HUES64 (cell line): ENCODE results near the gene COL23A1.

Experiments used
- H3K27ac ChIP-seq: 2 replicates; pipeline ENCODE4 v1.7.0; 2013; ENCODE audit warnings: low read depth, low read length, inconsistent platforms
- H3K27me3 ChIP-seq: 2 replicates; pipeline ENCODE4 v1.6.1; 2013; ENCODE audit warnings: mild to moderate bottlenecking, low read length; ENCODE audit not compliant: insufficient read depth
- H3K36me3 ChIP-seq: 2 replicates; pipeline ENCODE4 v1.6.1; 2013; ENCODE audit warnings: mild to moderate bottlenecking, low read length; ENCODE audit not compliant: insufficient read depth
- H3K4me1 ChIP-seq: 2 replicates; pipeline ENCODE4 v1.6.1; 2013; ENCODE audit warnings: mild to moderate bottlenecking, low read length, moderate library complexity; ENCODE audit not compliant: insufficient read depth
- H3K4me3 ChIP-seq: 2 replicates; pipeline ENCODE4 v1.5.1; 2013; ENCODE audit warnings: mild to moderate bottlenecking, low read length, moderate library complexity
- H3K9ac ChIP-seq: 2 replicates; pipeline ENCODE4 v1.6.1; 2013; ENCODE audit warnings: mild to moderate bottlenecking, low read depth, low read length
- H3K9me3 ChIP-seq: 2 replicates; pipeline ENCODE4 v1.6.1; 2013; ENCODE audit warnings: low read depth, low read length; ENCODE audit not compliant: insufficient read depth
- WGBS: fragments of 150-250, 120-280 bp; methylation state at CpG from one replicate; pipeline ENCODE4 v1.1.7; 2013; ENCODE audit warnings: missing lambda C conversion rate; 5-methylcytosine and 5-hydroxymethylcytosine counted together

COL23A1 gene

DNA sequence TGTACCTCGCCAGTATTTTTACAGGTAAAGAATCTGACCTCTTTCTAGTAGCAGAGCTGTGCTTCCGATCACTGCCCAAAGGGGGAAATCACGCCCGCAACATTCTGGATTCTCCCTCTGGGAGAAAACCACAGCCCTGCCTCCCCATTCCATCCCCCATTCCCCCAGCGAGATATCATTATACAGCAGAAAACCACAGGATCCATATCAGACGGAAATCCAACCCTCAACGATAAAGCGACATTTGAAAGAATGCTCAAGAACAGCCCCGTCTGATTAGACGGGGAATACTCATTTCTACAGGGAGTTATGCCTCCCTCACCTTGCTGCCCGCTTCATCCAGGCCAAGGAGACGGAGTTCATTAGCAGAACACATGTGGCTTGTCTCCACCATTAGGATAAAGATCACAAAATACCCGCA, 172.8 kb downstream of the COL23A1 start:
- 0 out of 2 replicates have a peak overlapping the region, but pooled peaks have one; percentile 2 for H3K27ac ChIP-seq
- H3K27me3 ChIP-seq: no peaks in the 10 kb centered on the region
- H3K36me3 ChIP-seq: no peaks in the 10 kb centered on the region
- WGBS: 84% methylated on average over 13 of the region's 13 CpGs
- H3K9me3 ChIP-seq: no peaks in the 10 kb centered on the region
- no peak overlapping the region for H3K4me3 ChIP-seq
- H3K9ac ChIP-seq: no peak overlapping the region
- peaks cover 39% of the 10 kb centered on the region for H3K4me1 ChIP-seq

DNA sequence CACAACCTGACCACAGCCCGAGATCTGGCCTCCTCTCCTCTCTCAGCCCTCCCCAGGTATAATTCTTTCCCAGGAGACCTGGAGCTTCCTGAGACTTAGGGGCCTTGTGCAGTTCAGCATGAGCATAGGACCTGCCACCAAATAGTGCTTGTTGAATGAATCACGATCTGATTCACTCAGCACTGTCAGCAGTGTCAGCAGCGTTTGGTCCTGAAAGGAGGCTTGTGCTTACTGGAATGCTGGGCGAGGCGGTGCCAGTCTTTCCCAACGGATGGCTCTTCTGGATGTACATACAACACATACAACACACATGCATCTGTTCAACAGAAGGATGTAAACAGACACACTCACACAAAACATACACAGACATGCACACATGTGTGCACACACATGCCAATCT, 173.3 kb downstream of the COL23A1 start:
- no peak overlapping the region for H3K9ac ChIP-seq
- no peak overlapping the region for H3K27ac ChIP-seq
- H3K9me3 ChIP-seq: no peaks in the 10 kb centered on the region
- H3K36me3 ChIP-seq: no peaks in the 10 kb centered on the region
- no peaks in the 10 kb centered on the region for H3K27me3 ChIP-seq
- no peak overlapping the region for H3K4me3 ChIP-seq
- 90% methylated on average over 6 of the region's 6 CpGs for WGBS
- H3K4me1 ChIP-seq: peaks cover 35% of the 10 kb centered on the region

GRCh38 chr5:178416206-178416882, 173.8 kb downstream of the COL23A1 start:
- 93% methylated on average over 12 of the region's 12 CpGs for WGBS
- H3K9ac ChIP-seq: no peak overlapping the region
- H3K36me3 ChIP-seq: no peaks in the 10 kb centered on the region
- H3K4me1 ChIP-seq: peaks cover 29% of the 10 kb centered on the region
- H3K4me3 ChIP-seq: no peak overlapping the region
- no peaks in the 10 kb centered on the region for H3K9me3 ChIP-seq
- H3K27ac ChIP-seq: no peak overlapping the region
- H3K27me3 ChIP-seq: no peaks in the 10 kb centered on the region

GRCh38 chr5:178415353-178415752, 174.8 kb downstream of the COL23A1 start:
- H3K4me1 ChIP-seq: peaks cover 22% of the 10 kb centered on the region
- H3K27ac ChIP-seq: no peak overlapping the region
- H3K9me3 ChIP-seq: no peaks in the 10 kb centered on the region
- no peak overlapping the region for H3K9ac ChIP-seq
- no peak overlapping the region for H3K4me3 ChIP-seq
- 87% methylated on average over 17 of the region's 17 CpGs for WGBS
- H3K27me3 ChIP-seq: no peaks in the 10 kb centered on the region
- H3K36me3 ChIP-seq: no peaks in the 10 kb centered on the region

GRCh38 chr5:178413988-178414387, 176.2 kb downstream of the COL23A1 start:
- H3K36me3 ChIP-seq: no peaks in the 10 kb centered on the region
- no peak overlapping the region for H3K4me3 ChIP-seq
- no peak overlapping the region for H3K27ac ChIP-seq
- no peak overlapping the region for H3K9ac ChIP-seq
- H3K9me3 ChIP-seq: no peaks in the 10 kb centered on the region
- WGBS: 69% methylated on average over 4 of the region's 4 CpGs
- peaks cover 10% of the 10 kb centered on the region; the same call in 1 of the 2 replicates for H3K4me1 ChIP-seq
- H3K27me3 ChIP-seq: no peaks in the 10 kb centered on the region

DNA sequence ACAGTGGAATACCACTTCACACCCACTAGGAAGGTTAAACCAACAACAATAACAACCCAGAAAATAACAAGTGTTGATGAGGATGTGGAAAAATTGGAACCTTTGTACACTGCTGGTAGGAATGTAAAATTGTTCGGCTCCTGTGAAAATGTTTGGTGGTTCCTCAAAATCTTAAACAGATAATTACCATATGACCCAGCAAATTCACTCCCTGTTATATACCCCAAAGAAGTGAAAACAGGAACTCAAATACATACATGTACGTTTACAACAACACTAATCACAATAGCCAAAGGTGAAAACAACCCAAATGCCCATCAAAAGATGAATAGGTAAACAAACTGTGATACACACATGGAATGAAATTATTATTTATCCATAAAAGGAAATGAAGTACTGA, 179.1 kb downstream of the COL23A1 start:
- 92% methylated on average over 1 of the region's 2 CpGs for WGBS
- 0 out of 2 replicates have a peak, but pooled peaks cover 3% of the 10 kb centered on the region for H3K4me1 ChIP-seq
- H3K9ac ChIP-seq: no peak overlapping the region
- H3K4me3 ChIP-seq: no peak overlapping the region
- H3K27me3 ChIP-seq: no peaks in the 10 kb centered on the region
- no peaks in the 10 kb centered on the region for H3K36me3 ChIP-seq
- no peak overlapping the region for H3K27ac ChIP-seq
- H3K9me3 ChIP-seq: no peaks in the 10 kb centered on the region

- WGBS: 88% methylated on average over 2 of the region's 2 CpGs
- Histone ChIP-seq H3K36me3 (no peaks in the 10 kb centered on the region), H3K4me1 (no peaks in the 10 kb centered on the region), H3K9me3 (no peaks in the 10 kb centered on the region), H3K27me3 (no peaks in the 10 kb centered on the region), H3K4me3 (no peak overlapping the region), H3K27ac (no peak overlapping the region), H3K9ac (no peak overlapping the region)
These were observed 182.5 kb downstream of the COL23A1 start for GRCh38 chr5:178407646-178408045.

DNA sequence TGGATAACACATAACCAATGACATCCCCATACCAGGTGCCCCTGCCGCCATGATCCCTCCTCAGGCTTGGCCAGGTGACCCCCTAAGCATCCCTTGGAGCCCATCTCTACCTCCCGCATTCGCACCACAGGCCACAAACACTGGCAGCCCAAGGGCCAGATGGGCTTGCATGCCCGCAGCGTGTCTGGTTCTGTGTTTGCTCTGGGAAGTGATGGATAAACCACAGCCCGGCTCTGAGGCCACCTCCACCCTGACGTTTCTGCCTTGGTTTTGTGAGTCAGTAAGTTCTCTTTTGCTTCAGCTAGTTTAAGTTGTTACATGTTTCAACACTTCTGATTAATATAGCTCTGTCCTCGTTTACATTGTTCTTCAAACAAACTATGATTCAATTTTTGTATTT, 185.2 kb downstream of the COL23A1 start:
- Histone ChIP-seq H3K4me3 (no peak overlapping the region), H3K27me3 (no peaks in the 10 kb centered on the region), H3K4me1 (no peaks in the 10 kb centered on the region), H3K9ac (no peak overlapping the region), H3K27ac (no peak overlapping the region), H3K36me3 (no peaks in the 10 kb centered on the region), H3K9me3 (no peaks in the 10 kb centered on the region)
- 94% methylated on average over 8 of the region's 8 CpGs for WGBS

DNA sequence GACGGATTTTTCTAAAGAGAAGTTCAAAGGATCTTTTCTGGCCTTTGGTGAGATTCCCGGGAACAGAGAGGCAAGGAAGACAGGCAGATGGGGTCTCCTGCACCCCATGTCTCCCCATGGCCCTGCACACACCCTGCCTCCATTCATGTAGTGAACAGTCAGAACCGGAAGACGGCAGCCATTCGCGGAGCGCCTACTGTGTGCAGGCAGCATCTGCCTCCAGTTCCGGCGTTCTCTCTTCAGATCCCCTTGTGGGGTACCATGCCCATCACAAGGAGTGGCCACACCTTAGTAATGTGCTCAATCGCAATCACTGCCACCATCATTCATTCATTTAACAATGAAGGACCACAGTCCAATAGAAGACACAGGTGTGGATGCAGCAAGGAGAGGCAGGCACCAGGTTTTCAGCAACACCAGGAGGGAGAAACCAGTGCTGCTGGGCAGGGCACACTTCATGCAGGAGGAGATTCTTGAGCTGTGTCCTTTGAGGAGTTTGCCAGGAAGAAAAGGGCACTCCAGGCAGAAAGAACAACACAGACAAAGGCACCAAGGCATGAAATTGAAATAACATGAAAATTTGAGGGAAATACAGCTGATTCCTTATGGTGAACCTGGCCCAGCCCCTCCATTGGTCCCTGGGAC, 186.1 kb downstream of the COL23A1 start:
- no peak overlapping the region for H3K27ac ChIP-seq
- WGBS: 86% methylated on average over 10 of the region's 10 CpGs

DNA sequence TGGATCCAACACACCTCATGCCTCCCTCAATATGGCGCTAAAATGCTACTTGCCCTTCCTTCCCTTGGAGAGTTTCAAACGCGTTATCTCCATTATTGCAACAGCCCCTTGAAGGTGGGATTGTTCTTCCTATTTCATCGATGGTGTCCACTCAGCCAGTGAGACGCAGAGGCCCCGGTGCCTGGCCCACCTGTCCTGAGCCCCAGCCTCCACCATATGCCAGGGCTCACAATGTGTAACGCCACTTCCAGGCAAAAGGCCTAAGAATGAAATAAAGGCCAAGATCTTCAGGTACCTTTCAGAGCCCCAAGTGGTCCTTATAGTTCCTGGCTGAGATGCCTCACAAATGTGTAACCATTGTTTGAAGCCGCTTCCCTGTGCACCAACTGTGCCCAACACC, 186.8 kb downstream of the COL23A1 start:
- no peaks in the 10 kb centered on the region for H3K4me1 ChIP-seq
- H3K27ac ChIP-seq: no peak overlapping the region
- no peaks in the 10 kb centered on the region for H3K27me3 ChIP-seq
- no peak overlapping the region for H3K4me3 ChIP-seq
- no peaks in the 10 kb centered on the region for H3K9me3 ChIP-seq
- no peak overlapping the region for H3K9ac ChIP-seq
- WGBS: 96% methylated on average over 8 of the region's 8 CpGs
- H3K36me3 ChIP-seq: no peaks in the 10 kb centered on the region

More for the DNA sequence above, 186.1 kb downstream of the COL23A1 start:
- H3K4me1 ChIP-seq: no peaks in the 10 kb centered on the region
- no peak overlapping the region for H3K9ac ChIP-seq
- no peaks in the 10 kb centered on the region for H3K27me3 ChIP-seq
- no peaks in the 10 kb centered on the region for H3K9me3 ChIP-seq
- no peaks in the 10 kb centered on the region for H3K36me3 ChIP-seq
- no peak overlapping the region for H3K4me3 ChIP-seq

DNA sequence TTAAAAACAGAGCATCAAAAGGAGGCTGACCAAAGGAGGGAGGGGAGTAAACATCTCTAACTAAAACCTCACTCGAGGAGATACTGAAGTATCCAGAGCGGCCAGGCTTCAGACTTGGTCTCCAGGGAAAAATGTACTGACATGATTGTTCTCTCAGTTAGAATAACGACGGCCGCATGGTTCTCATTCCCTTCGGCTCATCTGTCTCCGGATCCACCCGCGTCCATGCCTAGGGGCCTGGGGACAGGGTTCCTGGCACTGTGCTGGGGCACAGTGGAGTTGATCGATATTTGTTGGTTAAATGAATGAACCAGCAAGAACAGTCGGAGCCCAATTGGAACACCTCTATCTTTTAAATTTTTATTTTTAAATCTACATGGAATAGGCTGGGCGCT, 190.5 kb downstream of the COL23A1 start:
- H3K4me1 ChIP-seq: peaks cover 6% of the 10 kb centered on the region; the same call in 1 of the 2 replicates
- H3K9ac ChIP-seq: no peak overlapping the region
- no peak overlapping the region for H3K27ac ChIP-seq
- H3K4me3 ChIP-seq: no peak overlapping the region
- H3K9me3 ChIP-seq: no peaks in the 10 kb centered on the region
- H3K27me3 ChIP-seq: no peaks in the 10 kb centered on the region
- H3K36me3 ChIP-seq: no peaks in the 10 kb centered on the region
- WGBS: 91% methylated on average over 11 of the region's 12 CpGs
